RPMI7951 (cell line): ENCODE measurements around the gene CDH13. TPM values are rescaled to one million over a fixed set of nuclear protein-coding genes. Genes with fewer than 3 reads are reported as not detected.
A peak's percentile ranks its signal among the peaks of the same experiment; 100 is the strongest.

Experiments used
- DNase-seq: peaks from one replicate; pipeline ENCODE4 v3.0.0-alpha.2; 2012; ENCODE audit warnings: low read depth
- total RNA-seq: library from RNA; depleted of rRNA; stranded (reverse); fragments of >200 nt; shearing (Covaris generic); gene quantifications from 2 replicates; pipeline ENCODE4 v1.2.3, GENCODE V29; 2014

CDH13 gene
- total RNA-seq, 1 experiment from 2014 or later = 65.6 TPM

DNA sequence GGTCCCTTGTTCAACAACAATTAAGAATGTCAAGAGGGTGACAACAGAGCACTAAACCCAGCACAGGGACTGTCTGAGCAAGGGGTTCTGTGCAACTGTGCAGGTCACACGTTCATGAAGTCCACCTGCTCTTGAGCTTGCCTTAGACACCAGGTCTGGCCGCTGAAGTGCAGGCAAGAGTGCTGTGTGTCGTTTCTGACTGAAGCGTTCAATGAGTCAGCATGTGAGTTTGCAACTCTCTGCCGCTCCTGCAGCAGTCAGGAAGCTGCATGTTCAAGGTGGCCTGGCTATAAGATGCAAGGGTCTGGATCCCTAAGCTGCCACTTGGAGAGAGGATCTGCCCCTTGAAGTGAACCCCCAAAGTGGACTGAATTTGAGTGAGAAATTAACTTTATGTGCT, 848.3 kb downstream of the CDH13 start:
- peak; percentile 42 for DNase-seq

DNA sequence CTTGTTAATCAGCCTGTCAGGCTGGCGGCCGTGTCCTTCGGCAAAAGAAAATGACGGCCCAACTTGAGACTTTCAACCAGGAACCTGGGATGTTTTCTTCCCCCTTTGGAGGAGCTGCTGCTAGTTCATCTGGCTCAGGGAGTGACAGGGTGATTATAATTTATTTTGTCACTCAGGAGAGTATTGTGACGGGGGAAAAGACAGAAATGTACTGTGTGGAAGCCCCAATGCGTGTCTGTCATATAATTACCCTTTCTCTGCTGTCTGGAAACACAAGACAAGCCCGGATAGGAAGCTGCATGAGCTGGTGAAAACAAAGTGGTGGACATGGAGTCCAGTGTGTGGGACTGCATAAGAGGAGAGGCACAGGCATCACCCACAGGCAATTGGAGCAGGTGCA, 854.8 kb downstream of the CDH13 start:
- no peak for DNase-seq

DNA sequence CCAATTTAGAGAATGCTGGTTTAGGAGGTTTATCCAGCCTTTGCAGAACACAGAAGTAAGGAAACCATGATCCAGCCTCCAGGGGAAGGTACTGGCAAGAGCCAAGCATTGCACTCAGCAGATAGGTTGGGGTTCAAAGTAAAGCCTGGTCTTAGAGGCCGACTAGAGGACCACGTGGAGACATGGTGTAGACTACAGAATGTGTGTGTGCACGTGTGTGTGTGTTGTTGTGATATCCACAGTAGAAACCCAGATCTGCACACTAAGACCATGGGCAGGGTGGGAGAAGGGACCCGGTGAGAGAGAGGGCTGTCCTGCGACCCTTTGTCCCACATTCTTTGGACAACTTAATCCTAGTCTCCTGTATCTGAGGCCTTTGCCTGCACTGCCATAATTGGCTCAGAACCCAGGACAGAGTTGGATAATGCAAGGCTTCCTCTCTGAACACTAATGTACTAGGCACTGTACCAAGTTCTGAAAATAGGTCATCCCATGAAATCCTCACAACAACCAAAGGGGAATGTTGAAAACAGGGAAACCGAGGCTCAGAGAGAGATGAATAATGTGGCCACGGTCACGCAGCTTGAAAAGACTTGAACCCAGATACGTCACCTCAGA, 855.9 kb downstream of the CDH13 start:
- no peak for DNase-seq

DNA sequence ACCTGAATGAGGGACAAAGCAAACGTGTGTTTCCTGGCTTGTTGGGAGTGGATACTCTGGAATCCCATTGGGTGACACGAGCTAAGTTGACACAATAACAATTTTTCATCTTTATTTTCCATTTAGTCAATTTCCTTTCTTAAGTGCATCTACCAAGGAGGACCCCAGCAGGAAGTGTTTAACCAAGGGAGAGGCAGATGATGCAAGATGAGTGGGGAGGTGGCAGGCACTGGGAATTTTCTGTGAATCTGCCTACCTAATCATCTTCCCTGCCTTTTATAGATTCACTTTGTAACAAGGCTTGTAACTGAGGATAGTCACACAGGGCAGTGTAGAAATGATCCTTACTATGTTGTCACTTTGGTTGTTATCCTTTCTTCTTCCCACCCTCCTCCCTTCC, 863.3 kb downstream of the CDH13 start:
- DNase-seq = no peak

DNA sequence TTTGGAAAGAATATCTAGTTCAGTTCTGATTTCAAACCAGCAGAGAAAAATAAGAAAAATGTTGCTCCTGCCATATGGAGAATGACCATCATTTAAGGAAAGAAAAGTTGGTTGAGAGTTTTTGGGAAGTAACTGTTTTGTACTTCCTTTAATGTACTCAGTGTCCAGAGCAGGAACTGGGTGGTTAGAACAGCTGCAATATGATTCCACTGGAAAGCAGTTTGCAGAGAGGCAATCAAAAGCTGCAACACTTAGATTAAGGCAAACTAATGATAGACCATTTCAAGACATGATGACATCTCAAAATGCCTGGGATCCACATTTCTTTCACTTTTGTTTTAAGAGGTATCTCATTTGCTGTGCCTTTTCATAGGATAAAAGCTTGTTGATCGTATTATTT, 867.7 kb downstream of the CDH13 start:
- peak; percentile 35 for DNase-seq

DNA sequence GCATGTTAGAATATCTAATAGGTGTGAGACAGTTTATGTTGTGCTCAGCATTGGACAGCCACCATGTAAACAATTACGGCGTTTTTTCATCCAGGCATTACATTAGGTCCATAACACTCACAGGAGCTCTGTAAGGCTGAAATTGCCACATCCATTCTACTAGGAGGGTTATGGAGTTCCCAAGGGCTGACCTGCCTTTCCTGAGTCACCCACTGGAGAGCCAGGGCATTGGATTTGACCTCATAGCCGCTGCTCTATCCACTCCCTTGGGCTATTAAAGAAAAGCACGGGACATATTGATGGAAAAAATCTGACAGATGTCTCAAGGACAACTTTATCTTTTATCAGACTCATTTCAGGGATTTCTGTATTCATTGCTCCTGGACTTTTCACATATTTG, 874.7 kb downstream of the CDH13 start:
- peak; percentile 76 for DNase-seq

DNA sequence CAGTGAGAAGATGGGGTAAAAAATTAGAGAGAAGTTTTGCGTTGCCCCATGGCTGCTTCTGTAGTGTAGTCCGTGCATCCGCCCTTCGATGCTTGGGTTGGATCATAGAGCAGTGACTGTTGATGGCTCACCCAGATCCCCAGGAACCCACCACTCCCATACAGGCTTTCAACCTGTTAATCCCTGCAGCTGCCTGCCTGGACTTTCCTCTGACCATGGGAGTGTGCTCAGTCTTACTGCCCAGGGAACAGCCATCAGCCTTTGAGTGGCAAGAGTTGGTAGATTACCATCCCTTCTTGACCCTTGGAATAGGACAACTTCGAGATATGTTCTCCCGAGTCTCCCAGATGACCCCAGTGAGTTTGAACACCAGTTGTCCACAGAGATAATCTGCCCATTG, 881.5 kb downstream of the CDH13 start:
- DNase-seq = no peak

DNA sequence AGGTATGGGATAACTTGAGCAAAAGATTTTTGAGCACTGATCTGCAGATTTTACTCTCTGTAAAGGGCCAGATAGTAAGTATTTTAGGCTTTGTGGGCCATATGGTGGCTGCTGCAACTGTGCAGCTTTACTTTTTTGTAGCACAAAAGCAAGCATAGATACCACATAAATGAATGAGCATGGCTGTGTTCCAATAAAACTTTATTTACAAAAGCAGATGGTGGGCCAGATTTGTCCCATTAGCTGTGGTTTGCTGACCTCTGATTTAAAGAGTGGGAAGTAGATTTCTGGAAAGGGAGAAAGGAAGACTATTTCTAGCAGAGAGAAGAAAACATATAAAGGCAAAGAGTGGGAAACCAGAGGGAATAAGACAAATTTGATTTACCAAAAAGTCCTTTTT, 882.5 kb downstream of the CDH13 start:
- DNase-seq = no peak

DNA sequence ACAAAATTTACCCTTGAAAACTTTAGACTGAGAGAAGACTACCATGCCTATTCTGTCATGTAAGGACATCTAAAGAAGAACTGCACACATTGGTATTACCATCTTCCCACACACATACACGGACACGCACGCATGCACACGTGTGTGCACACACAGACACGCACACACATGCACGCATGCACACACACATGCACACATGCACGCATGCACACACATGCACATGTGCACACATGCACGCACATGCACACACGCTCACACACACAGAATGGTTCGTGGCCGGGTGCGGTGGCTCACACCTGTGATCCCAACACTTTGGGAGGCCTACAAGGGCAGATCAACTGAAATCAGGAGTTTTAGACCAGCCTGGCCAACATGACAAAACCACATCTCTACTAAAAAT, 884.1 kb downstream of the CDH13 start:
- no peak for DNase-seq

DNA sequence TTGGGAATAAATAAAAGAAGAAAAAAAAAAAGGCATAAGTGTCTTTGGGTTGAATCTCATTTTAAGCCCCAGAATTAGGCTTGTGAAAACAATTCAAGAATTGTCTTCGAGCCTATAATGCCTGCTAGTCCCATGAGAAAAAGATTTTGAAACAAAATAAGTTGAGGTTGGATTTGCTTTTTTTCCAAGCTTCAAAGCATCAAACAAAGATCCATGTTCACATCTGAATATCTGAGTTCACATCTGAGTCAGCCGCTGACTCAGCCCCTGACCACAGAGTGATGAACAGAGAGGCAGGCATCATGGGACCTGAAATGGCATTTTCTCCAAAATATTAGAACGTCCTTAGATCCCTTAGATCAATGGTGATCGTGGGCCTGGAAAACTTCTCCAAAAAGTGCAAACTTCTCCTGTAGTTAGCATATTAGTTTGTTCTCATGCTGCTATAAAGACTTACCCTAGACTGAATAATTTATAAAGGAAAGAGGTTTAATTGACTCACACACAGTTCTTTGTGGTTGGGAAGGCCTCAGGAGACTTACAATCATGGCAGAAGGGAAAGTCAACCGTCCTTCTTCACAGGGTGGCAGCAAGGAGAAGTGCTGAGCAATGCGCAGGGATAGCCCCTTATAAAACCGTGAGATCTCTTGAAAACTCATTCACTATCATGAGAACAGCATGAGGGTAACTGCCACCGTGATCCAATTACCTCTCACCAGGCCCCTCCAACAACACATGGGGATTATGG, 886.4 kb downstream of the CDH13 start:
- DNase-seq = peak; percentile 94

DNA sequence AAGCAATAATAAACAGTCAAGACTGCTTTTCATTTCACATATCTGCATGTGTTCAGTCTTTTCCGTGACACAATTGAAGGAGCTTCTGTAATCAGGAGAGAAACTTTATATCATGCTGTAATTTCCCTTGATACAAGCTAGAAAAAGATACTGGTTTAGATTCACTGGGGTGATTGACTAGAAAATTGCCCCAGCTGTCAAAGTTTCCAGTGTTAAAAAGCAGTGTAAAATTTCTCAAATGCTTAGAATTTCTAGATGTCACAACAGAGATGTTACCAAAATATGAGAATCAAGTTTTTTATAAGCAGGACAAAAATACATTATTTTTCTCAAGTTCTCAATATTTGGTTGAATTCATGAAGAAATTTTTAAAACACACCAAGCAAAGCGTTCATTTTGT, 888.6 kb downstream of the CDH13 start:
- no peak for DNase-seq

DNA sequence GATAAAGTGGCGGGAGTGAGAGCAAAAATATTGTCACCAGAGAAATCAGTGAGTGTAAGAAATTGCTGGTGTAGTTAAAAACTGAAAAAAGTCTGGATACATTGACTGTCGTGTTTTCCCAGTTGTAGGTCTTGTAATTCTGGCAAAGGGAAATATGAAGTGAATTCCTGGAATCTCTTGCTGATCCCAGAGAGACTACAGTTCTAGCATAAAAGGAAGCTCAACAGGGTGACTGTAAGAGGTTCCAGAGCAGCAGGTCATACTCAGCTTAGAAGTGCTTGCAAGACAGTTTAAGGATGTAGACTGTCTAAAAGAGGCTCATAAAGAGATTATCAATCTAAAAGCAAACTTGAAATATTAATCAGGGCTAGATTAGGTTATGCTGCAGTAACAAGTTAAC, 890.2 kb downstream of the CDH13 start:
- DNase-seq = no peak

DNA sequence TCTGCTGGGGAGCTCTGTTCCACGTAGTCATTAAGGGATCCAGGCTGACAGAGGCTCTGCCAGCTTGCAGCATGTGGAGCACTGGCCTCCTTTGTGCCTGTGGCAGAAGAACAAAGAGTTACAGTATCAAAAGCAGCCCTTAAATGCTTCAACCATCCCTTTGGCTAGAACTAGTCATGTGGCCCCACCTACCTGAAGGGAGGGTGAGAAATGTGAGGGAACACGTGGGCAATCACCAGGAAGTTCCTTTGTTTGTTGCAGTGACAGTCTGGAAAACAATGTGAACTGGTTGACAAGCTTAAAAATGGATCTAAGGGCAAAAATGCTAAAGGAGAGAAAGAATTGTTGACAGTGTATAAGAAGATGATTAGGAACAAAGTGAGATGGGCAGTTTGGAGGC, 890.6 kb downstream of the CDH13 start:
- no peak for DNase-seq

DNA sequence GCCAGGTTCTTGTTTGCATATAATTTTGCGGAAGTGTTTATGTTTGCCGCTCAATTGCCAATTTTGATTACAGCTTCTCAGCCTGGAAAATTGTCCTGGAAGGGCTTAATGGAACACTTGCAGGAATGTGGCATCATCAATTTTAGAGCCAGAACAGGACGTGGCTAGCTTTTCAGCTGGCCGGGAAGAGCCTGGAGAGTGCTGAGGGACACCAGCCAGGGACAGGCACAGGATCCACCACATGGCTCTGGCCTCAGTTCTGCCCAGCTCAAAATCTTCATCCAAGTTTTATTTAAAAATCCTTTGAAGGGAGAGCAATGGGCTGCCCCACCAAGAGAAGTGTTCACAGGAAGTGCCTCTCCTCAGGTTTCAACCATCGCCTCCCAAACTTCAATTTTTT, 893.8 kb downstream of the CDH13 start:
- no peak for DNase-seq

DNA sequence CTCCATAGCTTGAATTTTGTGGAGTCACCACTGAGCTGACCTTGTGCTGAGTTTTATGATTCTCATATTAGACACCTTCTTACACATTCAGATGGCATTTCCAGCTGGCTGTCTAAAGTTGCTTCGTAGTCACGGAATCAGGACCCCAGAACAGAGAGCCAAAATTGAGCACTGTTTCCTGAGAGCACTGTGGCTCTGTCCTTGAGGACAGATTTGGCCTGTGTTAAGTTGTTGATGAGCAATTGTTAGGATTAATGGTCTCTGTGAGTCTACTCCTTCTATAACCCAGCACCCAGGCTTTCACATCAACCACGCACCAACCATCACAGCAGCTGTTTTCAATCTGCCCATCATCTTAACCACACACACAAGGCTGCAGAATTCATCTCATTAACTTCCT, 903.5 kb downstream of the CDH13 start:
- DNase-seq = peak; percentile 85

DNA sequence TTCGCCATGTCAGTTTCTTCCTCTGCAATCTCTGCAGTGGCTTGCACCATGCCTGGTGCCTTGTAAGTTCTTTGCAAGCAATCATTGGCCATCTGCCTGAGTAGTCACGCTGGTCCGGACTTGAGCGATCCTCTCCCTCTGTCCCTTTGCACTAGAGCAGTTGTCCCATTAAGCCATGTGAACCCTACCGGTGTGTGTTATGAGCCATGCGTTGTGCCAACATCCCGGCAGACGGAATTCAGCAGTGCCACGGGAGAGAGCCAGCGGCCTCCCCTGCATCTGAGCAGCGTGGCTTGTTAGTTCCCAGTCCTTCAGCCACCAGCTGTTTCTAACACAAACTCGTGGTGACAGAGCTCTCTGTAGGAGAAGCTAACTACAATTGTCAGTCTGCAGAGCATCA, 905.9 kb downstream of the CDH13 start:
- no peak for DNase-seq

DNA sequence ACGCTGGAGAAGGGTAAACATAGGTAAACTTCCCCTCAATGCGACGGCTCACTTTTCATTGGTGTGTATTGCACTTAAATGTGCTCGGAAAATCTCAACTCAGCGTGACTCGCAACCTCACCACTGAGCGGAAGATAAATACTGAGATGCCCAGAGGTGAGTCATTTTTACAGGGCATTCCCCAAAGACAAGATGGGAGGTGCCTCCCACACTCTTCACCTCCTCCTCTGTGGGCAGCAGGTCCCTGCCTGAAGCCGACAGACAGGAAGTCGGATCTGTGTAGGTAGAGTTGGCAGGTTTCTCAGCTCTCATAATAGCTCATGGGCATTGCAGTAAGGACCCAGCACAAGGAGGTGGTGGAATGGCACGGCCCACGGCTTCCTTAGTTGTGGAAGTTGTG, 906.4 kb downstream of the CDH13 start:
- DNase-seq = peak; percentile 90

DNA sequence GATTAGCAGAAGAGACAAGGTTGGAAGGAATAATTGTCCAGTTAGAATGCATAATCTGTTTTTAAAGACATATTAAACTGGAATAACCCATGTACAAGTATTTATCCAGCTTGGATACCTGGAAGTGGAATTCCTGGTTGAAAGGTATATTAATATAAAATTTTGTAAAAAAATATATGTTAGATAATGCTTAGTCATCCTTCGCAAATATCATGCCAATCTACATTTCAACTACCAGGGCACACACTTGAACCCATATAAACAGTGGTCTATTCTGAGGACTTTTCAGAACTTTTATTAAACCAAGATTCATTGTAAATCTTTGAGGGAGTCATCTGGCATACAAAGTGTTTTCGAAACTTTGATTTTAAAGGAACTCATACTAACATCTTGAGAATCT, 911.9 kb downstream of the CDH13 start:
- no peak for DNase-seq

DNA sequence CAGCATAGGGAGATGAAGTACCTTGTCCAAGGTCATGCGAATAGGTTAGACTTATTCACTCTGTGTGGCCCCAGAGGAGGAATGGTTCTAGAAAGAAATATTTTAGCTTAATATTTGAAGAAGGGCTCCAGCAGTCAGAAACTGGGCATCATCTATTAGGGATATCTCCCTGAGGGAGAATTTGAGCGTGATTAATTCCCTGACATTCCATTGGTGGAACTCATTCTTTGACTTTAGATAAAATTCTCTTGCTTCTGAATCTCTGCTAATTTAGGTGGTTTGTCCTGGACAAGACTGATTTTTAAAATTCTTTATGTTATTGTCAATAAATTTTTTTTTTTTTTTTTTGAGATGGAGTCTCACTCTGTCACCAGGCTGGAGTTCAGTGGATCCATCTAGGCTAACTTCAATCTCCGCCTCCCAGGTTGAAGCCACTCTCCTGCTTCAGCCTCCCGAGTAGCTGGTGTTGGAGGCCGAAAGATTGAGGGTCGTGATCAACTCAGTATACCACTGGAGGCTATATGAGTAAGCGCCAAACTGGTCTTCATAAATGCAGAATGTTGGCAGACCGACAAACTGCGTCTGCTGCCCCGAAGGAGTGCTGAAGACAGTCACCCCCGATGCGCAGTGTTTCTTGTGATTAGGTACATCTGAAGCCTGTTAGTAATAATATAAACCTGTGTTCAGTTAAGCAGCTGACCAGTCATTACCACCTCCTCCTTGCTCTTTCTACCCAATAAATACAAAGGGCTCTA, 913.1 kb downstream of the CDH13 start:
- peak; percentile 68 for DNase-seq

DNA sequence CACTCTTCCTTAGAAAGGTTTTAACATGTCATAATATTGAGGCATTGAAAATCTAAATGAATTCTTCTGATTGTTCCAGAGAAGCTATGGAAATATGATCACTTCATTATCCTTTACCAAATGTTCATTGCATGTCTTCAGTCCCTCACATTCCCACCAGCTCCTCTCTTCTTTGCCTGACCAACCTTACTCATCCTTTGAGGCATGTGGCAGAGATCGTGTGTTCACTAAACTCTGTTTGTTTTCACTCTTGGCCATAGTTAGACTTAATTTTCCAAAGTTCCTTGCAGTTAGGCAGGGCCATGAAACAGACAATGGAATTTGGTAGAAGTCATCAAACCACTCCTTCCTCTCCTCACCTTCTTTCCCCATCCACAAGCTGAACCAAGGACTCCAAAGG, 914.5 kb downstream of the CDH13 start:
- DNase-seq = peak; percentile 39

DNA sequence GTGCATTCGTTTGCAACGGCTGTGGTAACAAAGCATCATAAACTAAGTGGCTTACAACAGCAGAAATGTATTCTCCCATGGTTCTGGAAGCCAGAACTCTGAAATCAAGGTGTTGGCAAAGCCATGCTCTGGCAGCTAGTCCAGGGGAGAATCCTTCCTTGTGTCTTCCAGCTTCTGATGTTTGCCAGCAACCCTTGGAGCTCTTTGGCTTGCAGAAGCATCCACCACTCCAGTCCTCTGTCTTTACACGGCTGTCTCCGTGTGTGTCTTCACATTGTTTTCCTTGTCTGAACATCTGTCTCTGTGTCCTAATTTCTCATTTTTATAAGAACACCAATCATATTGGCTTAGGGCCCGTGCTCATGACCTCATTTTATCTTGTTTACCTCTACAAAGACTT, 915.7 kb downstream of the CDH13 start:
- no peak for DNase-seq

DNA sequence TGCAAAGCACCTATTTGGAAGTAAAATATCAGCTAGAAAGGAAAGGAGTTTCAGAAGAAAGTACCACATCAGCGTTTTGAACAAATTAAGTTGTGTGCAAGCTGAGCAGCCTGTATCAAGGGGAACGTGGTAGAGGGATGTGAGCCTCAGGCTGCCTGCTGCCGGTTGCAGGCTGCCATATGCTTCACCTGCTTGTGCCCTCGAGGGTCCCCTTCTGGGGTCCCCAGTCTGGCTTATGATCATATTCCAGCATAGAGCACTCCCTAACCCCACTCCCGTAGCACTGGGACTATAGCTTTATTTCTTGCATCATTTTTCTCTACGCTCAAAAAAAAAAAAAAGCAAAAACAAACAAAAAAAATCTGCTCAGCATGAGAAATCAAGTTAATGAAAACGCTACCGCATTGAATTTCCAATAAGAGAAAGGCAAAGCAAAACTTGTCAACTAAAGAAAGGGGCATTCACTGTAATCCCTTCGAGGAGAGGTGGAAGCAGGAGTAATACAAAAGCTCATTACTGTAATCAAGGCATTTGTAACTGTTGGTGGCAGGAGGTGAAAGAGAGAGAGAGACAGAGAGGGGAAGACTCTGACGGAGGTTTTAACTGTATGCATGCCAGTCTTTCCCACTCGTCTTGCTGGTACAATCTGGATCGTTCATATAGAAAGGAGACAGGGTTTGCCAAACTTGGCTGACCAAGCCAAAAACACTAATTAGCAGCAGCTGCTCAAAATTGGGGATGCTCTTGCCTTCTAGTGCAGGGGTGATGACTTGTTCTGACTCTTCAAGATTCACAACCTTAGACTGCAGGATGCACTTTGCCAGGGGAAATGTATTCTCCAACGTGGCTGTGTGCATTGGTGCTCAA, 922.8 kb downstream of the CDH13 start:
- peak; percentile 57 for DNase-seq
